IMR-90 (cell line): ENCODE measurements around the gene CTPS2. TPM values are rescaled to one million over a fixed set of nuclear protein-coding genes. Genes with fewer than 3 reads are reported as not detected.
A peak's percentile ranks its signal among the peaks of the same experiment; 100 is the strongest.

ENCODE experiments used
- ATAC-seq: fragments of 200-7000 bp; cut with Tn5 transposase; 2 replicates; pipeline ENCODE4 v1.9.1; 2020; ENCODE audit warnings: low read depth, mild to moderate bottlenecking, moderate library complexity
- BruUV-seq: library from RNA; stranded (reverse); fragments of 400-500 nt; replicated peaks from 2 replicates; lab custom pipeline; 2021; lab: Mats Ljungman, UMichigan
- CTCF ChIA-PET: fragments of 300-600 bp; formaldehyde crosslinking; extraction: SDS; loops from one replicate; lab custom pipeline; 2021; ENCODE audit warnings: antibody characterized with exemption; lab: Yijun Ruan, JAX
- POLR2A ChIA-PET: fragments of 300-600 bp; sonication (Branson Sonifier 250); formaldehyde crosslinking; loops from one replicate; lab custom pipeline; 2022; ENCODE audit warnings: antibody characterized with exemption; ENCODE audit not compliant: unreplicated experiment; lab: Charles Lee
- DNase-seq: peaks from one replicate; pipeline ENCODE4 v3.0.0; 2013
- H2AFZ ChIP-seq: replicated peaks from 2 replicates; pipeline ENCODE3; 2013; ENCODE audit warnings: low read length, mild to moderate bottlenecking; ENCODE audit not compliant: poor library complexity
- H2AK5ac ChIP-seq: 2 replicates; pipeline ENCODE4 v1.6.1; 2013; ENCODE audit warnings: low read depth, low read length, inconsistent platforms
- H2AK9ac ChIP-seq: replicated peaks from 2 replicates; pipeline ENCODE3; 2013; ENCODE audit warnings: mild to moderate bottlenecking, low read depth, low read length, moderate library complexity; ENCODE audit not compliant: poor library complexity
- H2BK120ac ChIP-seq: 2 replicates; pipeline ENCODE4 v1.6.1; 2013; ENCODE audit warnings: low read depth, low read length, inconsistent platforms
- H2BK15ac ChIP-seq: 3 replicates; pipeline ENCODE4 v1.6.1; 2013; ENCODE audit warnings: low read depth, low read length, inconsistent platforms
- H2BK20ac ChIP-seq: 2 replicates; pipeline ENCODE4 v1.6.1; 2013; ENCODE audit warnings: low read depth, mild to moderate bottlenecking, inconsistent platforms, low read length, moderate library complexity
- H2BK5ac ChIP-seq: 2 replicates; pipeline ENCODE4 v1.6.1; 2013; ENCODE audit warnings: mild to moderate bottlenecking, low read depth, low read length, inconsistent platforms; ENCODE audit not compliant: poor library complexity, severe bottlenecking
- H3K14ac ChIP-seq: replicated peaks from 2 replicates; pipeline ENCODE4 v1.6.1; 2013; ENCODE audit warnings: low read depth, low read length, inconsistent platforms
- H3K18ac ChIP-seq: 2 replicates; pipeline ENCODE4 v1.6.1; 2013; ENCODE audit warnings: low read depth, low read length, control low read depth
- H3K23ac ChIP-seq: 2 replicates; pipeline ENCODE4 v1.6.1; 2013; ENCODE audit warnings: low read depth, low read length, inconsistent platforms
- H3K27ac ChIP-seq: 2 replicates; pipeline ENCODE4 v1.5.1; 2013; ENCODE audit warnings: mild to moderate bottlenecking, control low read depth, low read length; ENCODE audit not compliant: insufficient read depth
- H3K27me3 ChIP-seq: 2 replicates; pipeline ENCODE4 v1.6.1; 2013; ENCODE audit warnings: low read length; ENCODE audit not compliant: control insufficient read depth, insufficient read depth
- H3K36me3 ChIP-seq: 2 replicates; pipeline ENCODE4 v1.6.1; 2013; ENCODE audit warnings: low read length, mixed read lengths; ENCODE audit not compliant: control insufficient read depth, insufficient read depth
- H3K4ac ChIP-seq: 2 replicates; pipeline ENCODE4 v1.6.1; 2013; ENCODE audit warnings: low read depth, low read length, inconsistent platforms
- H3K4me1 ChIP-seq: 2 replicates; pipeline ENCODE4 v1.6.1; 2013; ENCODE audit warnings: low read length, mixed read lengths; ENCODE audit not compliant: control insufficient read depth, insufficient read depth
- H3K4me2 ChIP-seq: 2 replicates; pipeline ENCODE4 v1.6.1; 2013; ENCODE audit warnings: low read depth, mild to moderate bottlenecking, control low read depth, low read length, moderate library complexity
- H3K4me3 ChIP-seq: 2 replicates; pipeline ENCODE4 v1.5.1; 2013; ENCODE audit warnings: low read depth, mild to moderate bottlenecking, control low read depth, low read length, moderate library complexity; ENCODE audit not compliant: insufficient read depth
- H3K56ac ChIP-seq: 2 replicates; pipeline ENCODE4 v1.6.1; 2013; ENCODE audit warnings: low read length, inconsistent platforms; ENCODE audit not compliant: insufficient read depth; ENCODE audit errors: extremely low read depth
- H3K79me1 ChIP-seq, 2 experiments: 2 replicates each; pipeline ENCODE4 v1.6.1; 2013; ENCODE audit warnings: low read length in 2 of 2, inconsistent platforms in 1 of 2, low read depth in 1 of 2
- H3K9ac ChIP-seq: 2 replicates; pipeline ENCODE4 v1.6.1; 2013; ENCODE audit warnings: low read depth, low read length, control low read depth
- H3K9me1 ChIP-seq: 2 replicates; pipeline ENCODE4 v1.6.1; 2013; ENCODE audit warnings: low read length, inconsistent platforms; ENCODE audit not compliant: insufficient read depth
- H3K9me3 ChIP-seq: 2 replicates; pipeline ENCODE4 v1.6.1; 2013; ENCODE audit warnings: low read length; ENCODE audit not compliant: control insufficient read depth, insufficient read depth
- H4K20me1 ChIP-seq: 2 replicates; pipeline ENCODE4 v1.6.1; 2013; ENCODE audit warnings: low read length, inconsistent platforms; ENCODE audit not compliant: insufficient read depth
- H4K5ac ChIP-seq: 2 replicates; pipeline ENCODE4 v1.6.1; 2013; ENCODE audit warnings: mild to moderate bottlenecking, low read depth, low read length, control low read depth
- H4K8ac ChIP-seq, 2 experiments: 2 replicates each; pipeline ENCODE4 v1.6.1; 2013; ENCODE audit warnings: low read depth in 2 of 2, low read length in 2 of 2, control low read depth in 1 of 2, inconsistent platforms in 1 of 2
- H4K91ac ChIP-seq: 2 replicates; pipeline ENCODE4 v1.6.1; 2013; ENCODE audit warnings: low read depth, low read length, inconsistent platforms; ENCODE audit not compliant: insufficient read depth
- BHLHE40 ChIP-seq: fragments of 150-350 bp; IDR thresholded peaks from 2 replicates; pipeline ENCODE4 v1.6.1; 2016; ENCODE audit warnings: mild to moderate bottlenecking, low read depth, low read length
- CEBPB ChIP-seq: IDR thresholded peaks from 2 replicates; pipeline ENCODE4 v1.6.1; 2012; ENCODE audit warnings: low read depth, low read length, improper control_type of control experiment
- CHD1 ChIP-seq: IDR thresholded peaks from 2 replicates; pipeline ENCODE4 v1.6.1; 2012; ENCODE audit warnings: low read depth, low read length, improper control_type of control experiment
- FOS ChIP-seq: fragments of 150-350 bp; IDR thresholded peaks from 2 replicates; pipeline ENCODE4 v1.6.1; 2016; ENCODE audit warnings: low read depth, low read length
- MAFK ChIP-seq: IDR thresholded peaks from 2 replicates; pipeline ENCODE4 v1.6.1; 2012; ENCODE audit warnings: low read depth, low read length, improper control_type of control experiment
- MAZ ChIP-seq: IDR thresholded peaks from 2 replicates; pipeline ENCODE4 v1.6.1; 2012; ENCODE audit warnings: low read depth, mild to moderate bottlenecking, low read length, improper control_type of control experiment, moderate library complexity, borderline replicate concordance
- MXI1 ChIP-seq: IDR thresholded peaks from 2 replicates; pipeline ENCODE4 v1.6.1; 2012; ENCODE audit warnings: low read depth, mild to moderate bottlenecking, low read length, moderate library complexity, borderline replicate concordance
- NFE2L2 ChIP-seq: fragments of 150-350 bp; IDR thresholded peaks from 2 replicates; pipeline ENCODE4 v1.6.1; 2016; ENCODE audit warnings: low read depth, mild to moderate bottlenecking, low read length
- POLR2A ChIP-seq: IDR thresholded peaks from 2 replicates; pipeline ENCODE4 v1.6.1; 2012; ENCODE audit warnings: mild to moderate bottlenecking, low read depth, low read length
- RAD21 ChIP-seq: IDR thresholded peaks from 2 replicates; pipeline ENCODE4 v1.6.1; 2012; ENCODE audit warnings: low read length, improper control_type of control experiment
- RCOR1 ChIP-seq: IDR thresholded peaks from 2 replicates; pipeline ENCODE4 v1.6.1; 2012; ENCODE audit warnings: mild to moderate bottlenecking, low read length, improper control_type of control experiment; ENCODE audit not compliant: insufficient replicate concordance
- RFX5 ChIP-seq: IDR thresholded peaks from 2 replicates; pipeline ENCODE4 v1.8.0; 2012; ENCODE audit warnings: low read depth, mild to moderate bottlenecking, low read length, moderate library complexity
- SMC3 ChIP-seq: fragments of 150-350 bp; IDR thresholded peaks from 2 replicates; pipeline ENCODE4 v1.6.1; 2016; ENCODE audit warnings: low read depth, mild to moderate bottlenecking, antibody characterized with exemption, low read length, moderate library complexity
- WGBS, 2 experiments: methylation state at CpG; one replicate each; pipeline versions ENCODE4 v1.1.5 to v1.1.7; 2013; ENCODE audit warnings: missing lambda C conversion rate in 2 of 2; ENCODE audit not compliant: insufficient read length in 1 of 2; ENCODE audit errors: extremely low coverage in 2 of 2; 5-methylcytosine and 5-hydroxymethylcytosine counted together
- dilution Hi-C: fragments of 300-500 bp; cut with HindIII; formaldehyde crosslinking; loops from one replicate; pipeline ENCODE4 v1.14.3; 2018; ENCODE audit warnings: low sequenced_read_pairs; ENCODE audit not compliant: unreplicated experiment
- in situ Hi-C: fragments of 300-500 bp; cut with MboI; formaldehyde crosslinking; loops from 3 replicates; pipeline ENCODE4 v1.14.3; 2019; ENCODE audit warnings: low sequenced_read_pairs, inconsistent platforms, mixed read lengths
- intact Hi-C: fragments of 100-400 bp; cut with micrococcal nuclease; formaldehyde crosslinking; loops from 2 replicates; pipeline ENCODE4 v1.10.0; 2022
- polyA plus RNA-seq, 3 experiments: library from polyadenylated mRNA; depleted of rRNA; stranded (reverse); fragments of >200 nt; gene quantifications; 2 replicates each; pipeline ENCODE4 v1.2.3, GENCODE V29; 2012; ENCODE audit warnings: low replicate concordance in 1 of 3
- total RNA-seq: library from RNA; depleted of rRNA; stranded (reverse); fragments of >200 nt; gene quantifications from 2 replicates; pipeline ENCODE4 v1.2.3, GENCODE V29; 2012
- TF ChIP-seq, protein P1 (sequence below): conservative IDR thresholded peaks from 2 replicates; pipeline ENCODE4 v1.5.1; 2012; ENCODE audit warnings: mild to moderate bottlenecking, low read depth, low read length, improper control_type of control experiment
- TF ChIP-seq, protein P2 (sequence below): fragments of 150-350 bp; IDR thresholded peaks from 2 replicates; pipeline ENCODE4 v1.6.1; 2017; ENCODE audit warnings: mild to moderate bottlenecking, antibody characterized with exemption, low read length, low read depth
- TF ChIP-seq, protein P3 (sequence below): fragments of 150-350 bp; IDR thresholded peaks from 2 replicates; pipeline ENCODE4 v1.6.1; 2016; ENCODE audit warnings: low read depth, mild to moderate bottlenecking, low read length, moderate library complexity, borderline replicate concordance

CTPS2 gene
- total and polyA plus RNA-seq, 2 of the 4 experiments (the other 2 are of a cell fraction) = 6.0 to 13.1 TPM

DNA sequence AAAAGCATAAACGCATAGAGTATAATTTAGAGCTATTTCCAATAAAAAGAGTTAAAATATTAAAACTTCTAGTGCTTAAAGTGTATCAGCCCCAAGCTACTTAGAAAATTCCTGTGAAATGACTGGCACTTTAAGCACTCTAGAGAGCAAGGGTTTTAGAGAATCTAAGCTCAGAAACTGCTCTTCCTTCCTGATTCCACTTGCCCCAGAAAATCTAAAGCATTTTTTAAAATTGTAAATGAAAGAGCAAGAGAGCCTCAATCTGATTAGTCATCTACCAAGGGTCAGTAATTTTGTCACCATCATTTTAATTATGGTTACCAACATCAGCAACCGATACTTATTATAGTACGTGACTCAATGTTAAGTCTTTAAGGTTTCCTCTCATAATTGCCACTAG is 25.0 kb downstream of the CTPS2 start:
- no CpG with 5 or more reads among the region's 3 CpGs for WGBS, 2 experiments
- TF ChIP-seq, protein P1, sequence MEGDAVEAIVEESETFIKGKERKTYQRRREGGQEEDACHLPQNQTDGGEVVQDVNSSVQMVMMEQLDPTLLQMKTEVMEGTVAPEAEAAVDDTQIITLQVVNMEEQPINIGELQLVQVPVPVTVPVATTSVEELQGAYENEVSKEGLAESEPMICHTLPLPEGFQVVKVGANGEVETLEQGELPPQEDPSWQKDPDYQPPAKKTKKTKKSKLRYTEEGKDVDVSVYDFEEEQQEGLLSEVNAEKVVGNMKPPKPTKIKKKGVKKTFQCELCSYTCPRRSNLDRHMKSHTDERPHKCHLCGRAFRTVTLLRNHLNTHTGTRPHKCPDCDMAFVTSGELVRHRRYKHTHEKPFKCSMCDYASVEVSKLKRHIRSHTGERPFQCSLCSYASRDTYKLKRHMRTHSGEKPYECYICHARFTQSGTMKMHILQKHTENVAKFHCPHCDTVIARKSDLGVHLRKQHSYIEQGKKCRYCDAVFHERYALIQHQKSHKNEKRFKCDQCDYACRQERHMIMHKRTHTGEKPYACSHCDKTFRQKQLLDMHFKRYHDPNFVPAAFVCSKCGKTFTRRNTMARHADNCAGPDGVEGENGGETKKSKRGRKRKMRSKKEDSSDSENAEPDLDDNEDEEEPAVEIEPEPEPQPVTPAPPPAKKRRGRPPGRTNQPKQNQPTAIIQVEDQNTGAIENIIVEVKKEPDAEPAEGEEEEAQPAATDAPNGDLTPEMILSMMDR = no peak
- TF ChIP-seq RFX5 (no peak), MXI1 (no peak), NFE2L2 (no peak), FOS (no peak), BHLHE40 (no peak), CHD1 (no peak), SMC3 (no peak), MAZ (no peak), MAFK (no peak), RCOR1 (no peak), POLR2A (no peak), RAD21 (no peak), CEBPB (no peak)
- TF ChIP-seq, protein P2, sequence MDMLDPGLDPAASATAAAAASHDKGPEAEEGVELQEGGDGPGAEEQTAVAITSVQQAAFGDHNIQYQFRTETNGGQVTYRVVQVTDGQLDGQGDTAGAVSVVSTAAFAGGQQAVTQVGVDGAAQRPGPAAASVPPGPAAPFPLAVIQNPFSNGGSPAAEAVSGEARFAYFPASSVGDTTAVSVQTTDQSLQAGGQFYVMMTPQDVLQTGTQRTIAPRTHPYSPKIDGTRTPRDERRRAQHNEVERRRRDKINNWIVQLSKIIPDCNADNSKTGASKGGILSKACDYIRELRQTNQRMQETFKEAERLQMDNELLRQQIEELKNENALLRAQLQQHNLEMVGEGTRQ = no peak
- TF ChIP-seq, protein P3, sequence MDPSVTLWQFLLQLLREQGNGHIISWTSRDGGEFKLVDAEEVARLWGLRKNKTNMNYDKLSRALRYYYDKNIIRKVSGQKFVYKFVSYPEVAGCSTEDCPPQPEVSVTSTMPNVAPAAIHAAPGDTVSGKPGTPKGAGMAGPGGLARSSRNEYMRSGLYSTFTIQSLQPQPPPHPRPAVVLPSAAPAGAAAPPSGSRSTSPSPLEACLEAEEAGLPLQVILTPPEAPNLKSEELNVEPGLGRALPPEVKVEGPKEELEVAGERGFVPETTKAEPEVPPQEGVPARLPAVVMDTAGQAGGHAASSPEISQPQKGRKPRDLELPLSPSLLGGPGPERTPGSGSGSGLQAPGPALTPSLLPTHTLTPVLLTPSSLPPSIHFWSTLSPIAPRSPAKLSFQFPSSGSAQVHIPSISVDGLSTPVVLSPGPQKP = no peak
- Histone ChIP-seq H3K18ac (no peak overlapping the region), H3K27me3 (no peaks in the 10 kb centered on the region), H2BK120ac (no peak overlapping the region), H2AFZ (no peak overlapping the region), H3K14ac (no peak overlapping the region), H3K4me2 (no peak overlapping the region), H4K5ac (no peak overlapping the region), H3K36me3 (peaks cover 18% of the 10 kb centered on the region), H3K4me1 (no peaks in the 10 kb centered on the region), H4K8ac (no peak overlapping the region), H2BK15ac (no peak overlapping the region), H3K9me3 (no peaks in the 10 kb centered on the region), H3K9me1 (no peaks in the 10 kb centered on the region), H3K9ac (no peak overlapping the region), H4K20me1 (no peaks in the 10 kb centered on the region), H3K56ac (no peak overlapping the region), H3K4me3 (no peak overlapping the region), H3K23ac (no peak overlapping the region), H3K27ac (no peak overlapping the region), H4K91ac (no peak overlapping the region), H2AK5ac (no peak overlapping the region), H3K4ac (no peak overlapping the region), H3K79me1 (peaks cover 0 to 2% of the 10 kb centered on the region in 2 experiments; a peak in 2 of 4 replicates), H2AK9ac (no peak overlapping the region), H2BK20ac (no peak overlapping the region), H2BK5ac (no peak overlapping the region)
- ATAC-seq = peak; percentile 72
- ChIA-PET POLR2A (interaction anchor here (0.6 to 0.7 kb wide), 2 partner anchors 118 to 230 kb away, joined by 3 to 10 read pairs; no protein-coding TSS in a partner anchor), CTCF (interaction anchor here (0.6 kb wide), 1 partner anchor 527 kb away, joined by 3 read pairs; no protein-coding TSS in a partner anchor)
- no TSS peak for BruUV-seq
- in situ Hi-C loops (loop anchor here (25.0 kb wide), 2 partner anchors 875 to 1200 kb away; partner anchors contain the start of gene PIR), dilution Hi-C loops (no loop called here), intact Hi-C loops (no loop called here)
- DNase-seq = peak; percentile 31
